HG02938 (cell line): ENCODE data around the gene ZNF236.

ENCODE experiments used
- ATAC-seq: cut with Tn5 transposase; IDR thresholded peaks from one replicate; pipeline ENCODE4 v1.9.1; 2021; ENCODE audit warnings: mild to moderate bottlenecking, moderate library complexity; ENCODE audit not compliant: unreplicated experiment

ZNF236 gene

GRCh38 chr18:76897257-76897656, 74.9 kb downstream of the ZNF236 start:
- ATAC-seq, result no peak

DNA sequence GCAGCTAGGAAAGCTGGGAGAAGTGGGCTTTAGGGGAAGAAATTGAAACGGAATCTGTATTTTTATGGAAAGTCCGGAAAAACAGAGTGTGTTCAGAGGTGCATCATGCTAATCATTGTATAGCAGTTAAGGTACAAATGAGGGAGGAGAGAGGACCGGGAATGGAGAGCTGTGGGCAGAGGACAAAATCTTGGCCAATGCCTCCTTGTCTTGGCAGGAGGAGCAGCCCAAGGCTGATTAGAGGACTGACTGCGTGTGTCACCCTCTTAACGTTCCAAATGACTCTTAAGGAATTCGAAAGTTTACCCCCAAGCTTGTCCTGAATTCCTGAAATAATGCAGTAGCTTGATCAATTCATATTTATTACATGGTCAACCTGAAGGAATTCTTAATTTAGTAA, 81.0 kb downstream of the ZNF236 start:
- ATAC-seq, result no peak

- no peak for ATAC-seq
Observed at GRCh38 chr18:76905821-76906220, 83.5 kb downstream of the ZNF236 start.

GRCh38 chr18:76908277-76908676, 85.9 kb downstream of the ZNF236 start:
- ATAC-seq, result no peak

- ATAC-seq, result no peak
Observed at GRCh38 chr18:76909439-76909838, 87.1 kb downstream of the ZNF236 start.

GRCh38 chr18:76911440-76911839, 89.1 kb downstream of the ZNF236 start:
- no peak for ATAC-seq

GRCh38 chr18:76913583-76913982, 91.2 kb downstream of the ZNF236 start:
- no peak for ATAC-seq

- ATAC-seq, result no peak
Observed at GRCh38 chr18:76914314-76914713, 92.0 kb downstream of the ZNF236 start.

DNA sequence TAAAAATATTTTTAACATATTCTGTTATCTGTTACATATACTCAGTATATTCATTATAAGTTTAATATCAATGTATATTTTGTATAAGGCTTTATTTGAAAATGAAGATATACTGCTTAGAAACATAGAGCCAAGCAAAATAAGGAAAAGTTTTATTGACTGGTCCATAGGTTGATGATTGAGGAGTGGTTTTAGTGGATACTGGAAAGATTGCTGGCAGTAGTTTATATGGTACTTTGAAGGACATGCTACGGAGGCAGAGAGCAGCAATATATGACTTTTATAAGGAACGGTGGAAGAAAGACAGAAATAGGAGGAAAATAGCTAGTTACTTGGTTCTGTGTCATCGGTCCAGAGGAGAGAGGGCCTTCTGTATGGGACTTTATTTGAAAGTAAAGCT, 92.4 kb downstream of the ZNF236 start:
- no peak for ATAC-seq

DNA sequence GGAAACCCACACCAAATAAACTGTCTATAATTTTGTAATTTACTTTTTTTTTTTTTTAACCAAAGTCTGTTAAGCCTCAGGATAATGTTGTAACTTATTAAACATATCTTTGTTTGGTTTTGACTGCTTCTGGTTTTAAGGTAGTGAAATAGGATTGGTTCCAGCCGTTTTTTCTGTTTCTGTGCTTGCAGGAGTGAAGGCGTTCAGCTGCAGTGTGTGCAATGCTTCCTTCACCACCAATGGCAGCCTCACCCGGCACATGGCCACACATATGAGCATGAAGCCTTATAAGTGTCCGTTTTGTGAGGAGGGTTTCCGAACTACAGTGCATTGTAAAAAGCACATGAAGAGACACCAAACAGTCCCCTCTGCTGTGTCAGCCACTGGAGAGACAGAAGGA, 93.1 kb downstream of the ZNF236 start:
- no peak for ATAC-seq

- ATAC-seq, result no peak
Observed at GRCh38 chr18:76920974-76921373, 98.6 kb downstream of the ZNF236 start.

- peak; percentile 98 for ATAC-seq
Observed at GRCh38 chr18:76922107-76922506, 99.8 kb downstream of the ZNF236 start.

- no peak for ATAC-seq
Observed at GRCh38 chr18:76923485-76924085, 101.2 kb downstream of the ZNF236 start.

DNA sequence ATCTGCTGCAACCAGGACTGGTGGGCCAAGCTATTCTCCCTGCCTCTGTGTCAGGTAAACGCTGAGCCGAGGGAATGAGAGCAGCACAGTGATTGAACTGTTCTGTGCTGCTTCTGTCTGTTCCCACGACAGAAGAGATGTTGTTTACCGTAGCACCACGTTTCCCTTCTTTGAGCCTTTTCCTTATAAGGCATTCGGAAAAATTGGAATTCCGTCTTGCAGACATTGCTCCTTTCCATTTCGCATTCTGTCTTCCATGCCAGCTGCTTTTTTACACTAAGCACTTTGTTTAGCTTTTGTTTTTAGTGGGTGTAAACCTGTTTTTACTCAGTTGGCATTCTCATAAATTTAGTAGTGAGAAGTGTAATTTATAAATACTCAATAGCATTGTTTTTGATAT, 103.1 kb downstream of the ZNF236 start:
- no peak for ATAC-seq

- no peak for ATAC-seq
Observed at GRCh38 chr18:76927223-76927725, 104.9 kb downstream of the ZNF236 start.

DNA sequence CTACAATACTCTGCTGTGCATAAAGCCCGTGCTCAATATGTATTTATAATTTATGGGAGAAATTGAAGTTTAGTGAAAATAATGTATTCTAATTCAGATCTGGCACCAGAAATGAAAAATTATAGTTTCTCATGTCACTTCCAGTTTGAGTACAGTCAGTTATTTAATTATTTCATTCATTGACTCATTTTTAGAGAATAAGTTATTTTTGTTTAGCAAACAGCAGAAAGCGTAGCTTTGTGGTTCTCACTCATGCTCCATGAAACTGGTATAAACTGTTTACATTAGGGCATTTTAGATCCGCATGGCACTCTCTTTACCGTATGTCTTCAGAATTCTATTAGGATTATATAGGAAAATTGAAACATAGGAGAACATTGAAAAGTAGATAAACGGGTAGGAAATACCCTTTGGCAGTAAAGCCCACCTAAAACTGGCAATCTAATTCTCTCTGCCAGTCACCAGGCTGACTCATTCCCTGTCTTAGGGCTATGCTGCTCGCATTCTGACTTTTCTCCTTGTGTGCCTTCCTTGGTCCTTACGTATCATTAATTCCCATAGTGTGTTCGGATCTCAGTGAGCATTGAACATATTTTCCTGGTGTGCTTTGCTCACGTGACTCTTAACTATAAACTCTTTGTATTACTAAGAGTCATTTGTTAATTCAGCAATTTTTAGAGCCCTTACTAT, 106.0 kb downstream of the ZNF236 start:
- no peak for ATAC-seq

DNA sequence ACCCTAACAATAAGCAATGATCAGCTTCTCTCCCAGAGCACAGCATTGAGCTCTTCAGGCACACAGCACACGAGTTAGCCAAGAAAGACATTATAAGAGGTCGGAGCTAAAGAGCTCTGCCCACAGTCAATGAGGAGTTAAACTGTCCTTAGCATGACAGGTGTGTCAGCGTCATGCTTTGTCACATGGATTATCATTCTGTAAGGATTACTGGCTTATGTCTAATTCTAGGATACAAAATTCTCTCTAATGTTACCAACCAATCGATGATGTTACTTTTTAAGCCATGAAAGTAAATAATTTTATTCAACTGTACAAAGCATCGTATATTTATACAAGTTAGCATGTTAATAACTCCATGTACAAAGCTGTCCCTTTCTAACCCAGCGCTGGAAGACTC, 108.8 kb downstream of the ZNF236 start:
- ATAC-seq, result no peak

DNA sequence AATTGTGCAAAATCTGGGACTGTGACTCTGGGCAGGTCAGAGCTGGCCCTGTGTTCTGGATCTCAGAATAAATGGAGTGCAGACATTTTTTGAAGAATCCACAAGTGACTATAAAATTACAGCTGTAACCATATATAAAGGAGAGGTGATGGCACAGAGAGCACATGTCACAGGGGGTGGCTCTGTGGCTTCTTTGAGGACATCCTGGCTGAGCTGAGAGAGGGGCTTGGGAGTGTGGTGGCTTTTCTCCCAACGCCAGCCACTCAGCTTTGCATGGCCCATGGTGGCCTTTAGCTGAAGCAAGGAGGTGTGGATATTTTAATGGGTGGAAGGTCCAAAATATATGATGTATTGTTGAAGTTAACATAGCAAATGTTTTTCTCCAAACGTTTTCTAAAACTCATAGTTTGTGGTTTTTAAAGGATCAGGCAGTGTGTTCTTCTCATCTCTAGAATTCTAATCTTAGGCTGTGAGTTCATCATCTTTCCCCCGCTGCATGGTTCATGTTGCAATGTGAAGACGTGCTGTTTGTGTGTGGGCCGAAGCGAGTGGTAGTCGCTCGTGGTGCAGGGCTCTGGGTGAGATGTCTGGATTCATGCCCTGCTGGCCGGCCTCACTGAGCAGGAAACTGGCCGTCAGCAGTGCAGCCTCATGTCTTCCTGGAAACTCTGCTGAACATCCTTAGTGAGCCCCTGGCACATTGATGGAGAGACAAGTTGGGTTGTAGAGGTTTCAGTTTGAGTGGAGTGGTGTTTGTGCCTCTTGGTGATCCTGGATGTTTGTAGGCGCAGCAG, 109.9 kb downstream of the ZNF236 start:
- ATAC-seq, result no peak

DNA sequence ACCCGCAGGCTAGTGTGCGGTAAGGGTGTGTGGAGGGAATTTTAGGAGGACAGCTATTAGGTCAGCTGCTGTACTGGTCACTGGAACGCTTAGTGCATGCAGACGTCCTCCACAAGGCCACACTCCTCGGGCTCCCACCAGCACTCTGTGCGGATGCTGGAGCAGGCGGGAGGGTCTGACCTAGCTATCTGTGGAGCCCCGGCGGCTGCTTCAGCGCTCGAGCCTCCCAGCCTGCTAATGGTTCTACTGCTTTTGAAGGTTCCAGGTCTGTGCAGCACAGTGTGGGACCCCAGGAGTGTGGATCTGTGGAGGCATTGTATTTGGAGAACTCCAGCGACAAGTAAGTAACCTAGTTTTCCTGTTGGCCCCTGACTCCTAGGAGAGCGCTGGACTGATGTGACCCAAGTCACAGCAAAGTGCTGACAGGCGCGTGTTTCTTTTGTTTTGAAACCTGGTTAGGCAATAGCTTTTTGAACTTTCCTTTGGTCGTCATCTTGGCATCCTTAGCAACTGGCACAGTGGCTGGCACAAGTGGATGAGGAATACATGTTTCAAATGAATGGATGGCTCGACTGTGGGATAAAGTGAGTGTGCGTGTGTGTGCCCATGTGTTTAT, 113.5 kb downstream of the ZNF236 start:
- ATAC-seq, result no peak

DNA sequence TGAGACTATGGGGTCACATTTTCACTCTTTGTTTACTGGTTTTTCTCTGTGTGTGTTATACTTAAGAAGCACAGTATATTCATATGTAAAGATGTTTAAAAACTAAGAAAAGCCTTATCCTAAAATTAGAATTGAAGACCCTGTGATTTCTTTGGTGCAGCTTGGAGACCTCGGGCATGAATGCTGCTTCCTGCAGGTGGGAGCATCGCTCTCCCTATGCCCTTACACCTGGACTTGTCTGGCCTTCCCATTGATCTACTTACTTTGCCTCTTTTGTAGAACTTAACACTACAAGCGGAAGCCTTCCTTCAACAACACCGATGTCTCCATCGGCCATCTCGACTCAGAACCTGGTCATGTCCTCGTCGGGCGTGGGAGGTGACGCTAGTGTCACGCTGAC, 114.5 kb downstream of the ZNF236 start:
- ATAC-seq, result no peak

GRCh38 chr18:76937597-76937996, 115.2 kb downstream of the ZNF236 start:
- ATAC-seq, result no peak
